Measurements from ENCODE around the gene ZNF213. TPM values are rescaled to one million over a fixed set of nuclear protein-coding genes. Genes with fewer than 3 reads are reported as not detected.

ZNF213 gene
- total RNA-seq, 1 donor from 2014 or later = 13.4 TPM

GRCh38 chr16:3170440-3171180 is 35.8 kb downstream of the ZNF213 start:
- Mint-ChIP-seq H3K9me3 (ENCODE audit: unreplicated experiment) (no peaks in the 10 kb centered on the region), H3K4me3 (ENCODE audit: unreplicated experiment) (no peak overlapping the region), H3K27ac (ENCODE audit: unreplicated experiment) (no peak overlapping the region), H3K27me3 (ENCODE audit: unreplicated experiment) (peaks cover 24% of the 10 kb centered on the region), H3K36me3 (ENCODE audit: unreplicated experiment) (no peaks in the 10 kb centered on the region), H3K4me1 (ENCODE audit: unreplicated experiment) (peaks cover 17% of the 10 kb centered on the region)
- no peak for DNase-seq (ENCODE audit: extremely low spot score, unreplicated experiment)
- TF ChIP-seq, protein P1, sequence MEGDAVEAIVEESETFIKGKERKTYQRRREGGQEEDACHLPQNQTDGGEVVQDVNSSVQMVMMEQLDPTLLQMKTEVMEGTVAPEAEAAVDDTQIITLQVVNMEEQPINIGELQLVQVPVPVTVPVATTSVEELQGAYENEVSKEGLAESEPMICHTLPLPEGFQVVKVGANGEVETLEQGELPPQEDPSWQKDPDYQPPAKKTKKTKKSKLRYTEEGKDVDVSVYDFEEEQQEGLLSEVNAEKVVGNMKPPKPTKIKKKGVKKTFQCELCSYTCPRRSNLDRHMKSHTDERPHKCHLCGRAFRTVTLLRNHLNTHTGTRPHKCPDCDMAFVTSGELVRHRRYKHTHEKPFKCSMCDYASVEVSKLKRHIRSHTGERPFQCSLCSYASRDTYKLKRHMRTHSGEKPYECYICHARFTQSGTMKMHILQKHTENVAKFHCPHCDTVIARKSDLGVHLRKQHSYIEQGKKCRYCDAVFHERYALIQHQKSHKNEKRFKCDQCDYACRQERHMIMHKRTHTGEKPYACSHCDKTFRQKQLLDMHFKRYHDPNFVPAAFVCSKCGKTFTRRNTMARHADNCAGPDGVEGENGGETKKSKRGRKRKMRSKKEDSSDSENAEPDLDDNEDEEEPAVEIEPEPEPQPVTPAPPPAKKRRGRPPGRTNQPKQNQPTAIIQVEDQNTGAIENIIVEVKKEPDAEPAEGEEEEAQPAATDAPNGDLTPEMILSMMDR (IDR thresholded peaks at IDR 0.05) = no peak

- H3K36me3 Mint-ChIP-seq (ENCODE audit: unreplicated experiment) = no peaks in the 10 kb centered on the region
- H3K27me3 Mint-ChIP-seq (ENCODE audit: unreplicated experiment) = peaks cover 31% of the 10 kb centered on the region
- TF ChIP-seq, protein P1 (IDR thresholded peaks at IDR 0.05) = no peak
- no peak overlapping the region for H3K27ac Mint-ChIP-seq (ENCODE audit: unreplicated experiment)
- no peak for DNase-seq (ENCODE audit: extremely low spot score, unreplicated experiment)
- no peaks in the 10 kb centered on the region for H3K9me3 Mint-ChIP-seq (ENCODE audit: unreplicated experiment)
- H3K4me1 Mint-ChIP-seq (ENCODE audit: unreplicated experiment) = peaks cover 23% of the 10 kb centered on the region
- no peak overlapping the region for H3K4me3 Mint-ChIP-seq (ENCODE audit: unreplicated experiment)
These were observed 36.5 kb downstream of the ZNF213 start for GRCh38 chr16:3171181-3171854.

GRCh38 chr16:3171855-3172593 is 37.2 kb downstream of the ZNF213 start:
- TF ChIP-seq, protein P1 (IDR thresholded peaks at IDR 0.05) = no peak
- no peaks in the 10 kb centered on the region for H3K36me3 Mint-ChIP-seq (ENCODE audit: unreplicated experiment)
- H3K4me1 Mint-ChIP-seq (ENCODE audit: unreplicated experiment) = peaks cover 23% of the 10 kb centered on the region
- no peak overlapping the region for H3K27ac Mint-ChIP-seq (ENCODE audit: unreplicated experiment)
- H3K4me3 Mint-ChIP-seq (ENCODE audit: unreplicated experiment) = no peak overlapping the region
- no peaks in the 10 kb centered on the region for H3K9me3 Mint-ChIP-seq (ENCODE audit: unreplicated experiment)
- DNase-seq (ENCODE audit: extremely low spot score, unreplicated experiment) = no peak
- peaks cover 36% of the 10 kb centered on the region for H3K27me3 Mint-ChIP-seq (ENCODE audit: unreplicated experiment)

DNA sequence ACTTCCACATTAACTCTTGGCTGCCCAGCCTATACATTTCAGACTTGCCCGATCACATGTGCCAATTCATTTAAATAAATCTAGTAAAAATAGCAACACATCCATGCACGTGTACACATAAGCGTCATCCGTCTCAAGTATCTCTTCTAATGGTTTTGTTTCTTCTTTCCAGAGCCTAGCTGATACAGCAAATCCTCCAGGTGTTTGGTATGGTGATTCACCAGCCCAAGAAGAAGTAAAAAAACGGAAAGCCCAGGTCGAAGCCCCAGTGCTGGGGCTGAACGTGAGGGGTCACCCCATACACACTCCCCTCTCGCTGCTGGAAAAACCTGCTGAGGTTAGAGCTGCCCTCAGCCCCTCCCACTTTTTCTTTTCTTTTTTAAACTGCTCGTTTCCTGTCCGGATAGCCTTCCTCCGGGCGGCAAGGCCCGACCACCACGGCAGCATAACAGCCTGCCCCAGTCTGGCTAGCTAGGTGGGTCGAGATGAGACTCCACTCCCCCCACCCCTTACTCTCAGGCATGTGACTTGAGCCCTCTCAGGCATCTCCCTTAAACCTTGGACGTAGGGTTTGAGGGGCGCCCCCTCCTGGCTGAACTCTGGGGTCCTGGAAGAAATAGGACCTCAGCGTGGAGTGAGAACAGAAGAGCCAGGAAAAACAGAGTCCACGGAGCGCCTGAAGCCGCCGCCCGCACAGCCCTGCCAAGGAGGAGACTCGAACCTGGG is 39.2 kb downstream of the ZNF213 start:
- TF ChIP-seq, protein P1 (IDR thresholded peaks at IDR 0.05) = peak; percentile 48
- Mint-ChIP-seq H3K4me3 (ENCODE audit: unreplicated experiment) (peak overlapping the region; percentile 41), H3K36me3 (ENCODE audit: unreplicated experiment) (no peaks in the 10 kb centered on the region), H3K27ac (ENCODE audit: unreplicated experiment) (no peak overlapping the region), H3K27me3 (ENCODE audit: unreplicated experiment) (peaks cover 43% of the 10 kb centered on the region), H3K9me3 (ENCODE audit: unreplicated experiment) (no peaks in the 10 kb centered on the region), H3K4me1 (ENCODE audit: unreplicated experiment) (peaks cover 23% of the 10 kb centered on the region)
- no peak for DNase-seq (ENCODE audit: extremely low spot score, unreplicated experiment)
